Measurements from ENCODE around the gene CAMK2G.

Gene CAMK2G

GRCh38 chr10:73886661-73887293 lies 12.4 kb upstream of the CAMK2G start:
- H3K27ac Mint-ChIP-seq (ENCODE audit: low read depth): no peak overlapping the region
- no peaks in the 10 kb centered on the region for H3K27me3 Mint-ChIP-seq
- H3K36me3 Mint-ChIP-seq (ENCODE audit: insufficient read depth): no peaks in the 10 kb centered on the region
- no peaks in the 10 kb centered on the region for H3K9me3 Mint-ChIP-seq
- DNase-seq (ENCODE audit: low spot score in 2 of 2): no peak
- ATAC-seq (replicated peaks; ENCODE audit: extremely low read depth, poor library complexity, severe bottlenecking): no peak
- H3K4me3 Mint-ChIP-seq: no peak overlapping the region
- H3K4me1 Mint-ChIP-seq: peaks cover 11% of the 10 kb centered on the region

GRCh38 chr10:73886085-73886529 lies 11.8 kb upstream of the CAMK2G start:
- Mint-ChIP-seq H3K4me3 (no peak overlapping the region), H3K36me3 (ENCODE audit: insufficient read depth) (no peaks in the 10 kb centered on the region), H3K4me1 (peaks cover 11% of the 10 kb centered on the region), H3K9me3 (no peaks in the 10 kb centered on the region), H3K27me3 (no peaks in the 10 kb centered on the region), H3K27ac (ENCODE audit: low read depth) (no peak overlapping the region)
- ATAC-seq (replicated peaks; ENCODE audit: extremely low read depth, poor library complexity, severe bottlenecking) (peak; percentile 82), DNase-seq (ENCODE audit: low spot score in 2 of 2) (peak; percentile 45 to 57)

DNA sequence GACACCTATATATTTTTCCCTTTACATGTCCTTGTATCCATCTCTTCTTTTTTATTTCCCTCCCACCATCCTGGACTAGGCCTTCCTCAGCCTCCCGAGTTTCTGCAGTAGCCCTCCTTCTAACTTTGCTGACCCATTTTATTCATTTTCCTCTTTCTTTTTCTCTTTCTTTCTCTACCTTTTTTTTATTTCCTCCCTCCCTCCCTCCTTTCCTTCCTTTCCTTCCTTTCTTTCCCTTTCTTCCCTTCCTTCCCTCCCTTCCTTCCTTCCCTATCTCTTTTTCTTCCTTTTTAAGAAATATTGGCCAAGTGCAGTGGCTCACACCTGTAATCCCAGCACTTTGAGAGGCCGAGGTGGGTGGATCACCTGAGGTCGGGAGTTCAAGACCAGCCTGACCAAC lies 9.7 kb upstream of the CAMK2G start:
- Mint-ChIP-seq H3K36me3 (ENCODE audit: insufficient read depth) (no peaks in the 10 kb centered on the region), H3K9me3 (no peaks in the 10 kb centered on the region), H3K4me1 (peaks cover 23% of the 10 kb centered on the region), H3K27me3 (no peaks in the 10 kb centered on the region), H3K27ac (ENCODE audit: low read depth) (no peak overlapping the region), H3K4me3 (no peak overlapping the region)
- ATAC-seq (replicated peaks; ENCODE audit: extremely low read depth, poor library complexity, severe bottlenecking): no peak
- DNase-seq (ENCODE audit: low spot score in 2 of 2): no peak

- Mint-ChIP-seq H3K9me3 (no peaks in the 10 kb centered on the region), H3K4me1 (peaks cover 22% of the 10 kb centered on the region), H3K27ac (ENCODE audit: low read depth) (no peak overlapping the region), H3K36me3 (ENCODE audit: insufficient read depth) (peaks cover 2% of the 10 kb centered on the region), H3K4me3 (no peak overlapping the region), H3K27me3 (no peaks in the 10 kb centered on the region)
- ATAC-seq (replicated peaks; ENCODE audit: extremely low read depth, poor library complexity, severe bottlenecking) (no peak), DNase-seq (ENCODE audit: low spot score in 2 of 2) (no peak)
These were observed 7.0 kb upstream of the CAMK2G start for GRCh38 chr10:73881221-73881919.

- Mint-ChIP-seq H3K36me3 (ENCODE audit: insufficient read depth) (peaks cover 8% of the 10 kb centered on the region), H3K9me3 (no peaks in the 10 kb centered on the region), H3K4me1 (peaks cover 22% of the 10 kb centered on the region), H3K27me3 (no peaks in the 10 kb centered on the region), H3K27ac (ENCODE audit: low read depth) (peak overlapping the region; percentile 6), H3K4me3 (no peak overlapping the region)
- peak; percentile 90 for ATAC-seq (replicated peaks; ENCODE audit: extremely low read depth, poor library complexity, severe bottlenecking)
- peak; percentile 90 to 94 for DNase-seq (ENCODE audit: low spot score in 2 of 2)
These were observed 5.2 kb upstream of the CAMK2G start for GRCh38 chr10:73879296-73880173.

GRCh38 chr10:73878365-73878764 lies 4.0 kb upstream of the CAMK2G start:
- H3K9me3 Mint-ChIP-seq: no peaks in the 10 kb centered on the region
- H3K27me3 Mint-ChIP-seq: no peaks in the 10 kb centered on the region
- H3K36me3 Mint-ChIP-seq (ENCODE audit: insufficient read depth): peaks cover 9% of the 10 kb centered on the region
- H3K4me3 Mint-ChIP-seq: no peak overlapping the region
- ATAC-seq (replicated peaks; ENCODE audit: extremely low read depth, poor library complexity, severe bottlenecking) (no peak), DNase-seq (ENCODE audit: low spot score in 2 of 2) (no peak)
- peaks cover 22% of the 10 kb centered on the region for H3K4me1 Mint-ChIP-seq
- H3K27ac Mint-ChIP-seq (ENCODE audit: low read depth): no peak overlapping the region

- Mint-ChIP-seq H3K27me3 (no peaks in the 10 kb centered on the region), H3K36me3 (ENCODE audit: insufficient read depth) (peaks cover 15% of the 10 kb centered on the region), H3K4me1 (peaks cover 29% of the 10 kb centered on the region), H3K27ac (ENCODE audit: low read depth) (peak overlapping the region; percentile 79), H3K9me3 (no peaks in the 10 kb centered on the region), H3K4me3 (no peak overlapping the region)
- ATAC-seq (replicated peaks; ENCODE audit: extremely low read depth, poor library complexity, severe bottlenecking) (no peak), DNase-seq (ENCODE audit: low spot score in 2 of 2) (no peak)
These were observed 3.3 kb upstream of the CAMK2G start for GRCh38 chr10:73877533-73878160.

DNA sequence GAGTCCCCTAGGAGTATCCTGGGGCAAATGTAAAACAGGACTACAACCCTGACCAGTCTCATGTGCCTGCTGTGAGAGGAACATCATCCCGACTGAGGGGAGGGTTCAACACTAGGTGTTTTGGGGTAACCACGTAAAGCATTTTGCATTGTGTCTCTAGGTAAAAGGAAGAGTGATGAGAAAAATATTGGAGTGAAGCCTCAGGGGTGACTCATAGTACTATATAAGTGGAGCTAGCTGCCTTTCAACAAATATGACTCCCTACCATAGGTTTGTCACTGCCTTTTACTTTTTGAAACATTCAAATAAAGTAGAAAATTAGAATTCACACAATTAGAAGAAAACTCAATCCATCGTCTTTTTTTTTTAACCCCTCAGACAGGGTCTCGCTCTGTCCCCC lies 2.6 kb upstream of the CAMK2G start:
- H3K4me1 Mint-ChIP-seq: peaks cover 36% of the 10 kb centered on the region

DNA sequence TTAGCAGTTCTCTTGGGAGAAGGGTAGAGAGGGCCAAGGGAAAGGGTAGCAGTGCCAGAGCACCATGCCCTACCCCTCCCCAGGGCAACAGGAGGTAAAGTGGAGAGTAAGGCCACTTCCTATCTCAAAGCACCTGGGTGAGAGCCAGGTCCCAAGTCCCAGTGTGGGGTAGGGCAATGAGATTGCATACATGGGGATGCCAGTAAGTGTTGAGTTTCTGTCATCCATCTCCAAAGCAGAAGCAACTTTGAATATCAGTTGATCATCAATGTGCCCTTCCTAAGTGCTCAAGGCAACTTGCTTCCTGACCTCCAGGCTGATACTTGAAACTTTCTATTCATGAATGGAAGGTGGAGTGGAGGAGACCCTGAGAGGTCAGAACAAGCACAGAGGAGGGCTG lies 2.2 kb upstream of the CAMK2G start:
- H3K27ac Mint-ChIP-seq (ENCODE audit: low read depth): no peak overlapping the region
- H3K36me3 Mint-ChIP-seq (ENCODE audit: insufficient read depth): peaks cover 19% of the 10 kb centered on the region
- ATAC-seq (replicated peaks; ENCODE audit: extremely low read depth, poor library complexity, severe bottlenecking) (no peak), DNase-seq (ENCODE audit: low spot score in 2 of 2) (no peak)
- H3K4me3 Mint-ChIP-seq: no peak overlapping the region
- H3K9me3 Mint-ChIP-seq: no peaks in the 10 kb centered on the region
- H3K27me3 Mint-ChIP-seq: no peaks in the 10 kb centered on the region
- peaks cover 40% of the 10 kb centered on the region for H3K4me1 Mint-ChIP-seq

More for the DNA sequence above, 2.6 kb upstream of the CAMK2G start:
- H3K36me3 Mint-ChIP-seq (ENCODE audit: insufficient read depth): peaks cover 19% of the 10 kb centered on the region
- H3K4me3 Mint-ChIP-seq: no peak overlapping the region
- DNase-seq (ENCODE audit: low spot score in 2 of 2) (no peak), ATAC-seq (replicated peaks; ENCODE audit: extremely low read depth, poor library complexity, severe bottlenecking) (no peak)
- H3K9me3 Mint-ChIP-seq: no peaks in the 10 kb centered on the region
- no peaks in the 10 kb centered on the region for H3K27me3 Mint-ChIP-seq
- H3K27ac Mint-ChIP-seq (ENCODE audit: low read depth): no peak overlapping the region

GRCh38 chr10:73876157-73876556 lies 1.8 kb upstream of the CAMK2G start:
- H3K9me3 Mint-ChIP-seq: no peaks in the 10 kb centered on the region
- no peak overlapping the region for H3K27ac Mint-ChIP-seq (ENCODE audit: low read depth)
- no peak overlapping the region for H3K4me3 Mint-ChIP-seq
- no peaks in the 10 kb centered on the region for H3K27me3 Mint-ChIP-seq
- no peak for ATAC-seq (replicated peaks; ENCODE audit: extremely low read depth, poor library complexity, severe bottlenecking)
- peaks cover 44% of the 10 kb centered on the region for H3K4me1 Mint-ChIP-seq
- peaks cover 19% of the 10 kb centered on the region for H3K36me3 Mint-ChIP-seq (ENCODE audit: insufficient read depth)
- DNase-seq (ENCODE audit: low spot score in 2 of 2): no peak

DNA sequence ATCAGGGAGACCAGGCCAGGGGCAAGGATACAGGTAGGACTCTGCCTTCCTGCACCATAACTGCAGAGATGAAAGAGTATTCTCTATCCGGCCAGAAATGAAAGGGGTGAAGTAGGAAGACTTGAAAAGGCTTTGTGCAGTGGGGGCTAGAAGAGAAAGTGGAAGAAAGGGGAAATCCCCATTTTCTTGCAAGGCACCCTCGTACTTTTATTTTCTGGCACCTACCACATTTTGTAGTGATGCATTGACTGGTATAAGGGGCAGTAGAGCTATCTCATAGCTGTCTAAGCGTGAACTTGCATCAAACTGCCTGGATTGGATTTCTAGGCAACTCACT lies 752 bp upstream of the CAMK2G start:
- ATAC-seq (replicated peaks; ENCODE audit: extremely low read depth, poor library complexity, severe bottlenecking) (peak; percentile 63), DNase-seq (ENCODE audit: low spot score in 2 of 2) (peak in 1 of 2 donors; percentile 58)
- no peaks in the 10 kb centered on the region for H3K9me3 Mint-ChIP-seq
- peaks cover 53% of the 10 kb centered on the region for H3K4me1 Mint-ChIP-seq
- peaks cover 22% of the 10 kb centered on the region for H3K36me3 Mint-ChIP-seq (ENCODE audit: insufficient read depth)
- H3K27ac Mint-ChIP-seq (ENCODE audit: low read depth): peak overlapping the region; percentile 59
- no peaks in the 10 kb centered on the region for H3K27me3 Mint-ChIP-seq
- peak overlapping the region; percentile 79 for H3K4me3 Mint-ChIP-seq

DNA sequence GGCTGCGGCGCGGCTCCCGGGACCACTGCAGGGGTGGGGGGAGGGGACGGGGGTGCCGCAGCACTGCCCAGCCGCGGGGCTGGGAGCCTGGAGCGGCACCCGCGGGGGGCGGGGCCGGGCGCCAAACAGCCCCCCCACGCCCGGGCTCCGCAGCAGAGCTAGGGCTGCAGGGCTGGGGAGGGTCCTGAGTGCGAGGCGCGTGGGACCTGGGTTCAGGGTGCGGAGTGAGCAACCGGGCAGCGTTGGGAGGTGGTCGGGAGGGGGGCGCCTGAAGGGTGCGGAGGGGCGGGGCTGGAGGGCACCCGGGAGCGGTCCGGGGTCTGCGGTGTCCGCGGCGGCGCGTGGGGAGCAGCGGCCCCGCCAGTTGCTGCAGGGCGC lies 528 bp downstream of the CAMK2G start:
- Mint-ChIP-seq H3K4me3 (peak overlapping the region; percentile 79), H3K27me3 (no peaks in the 10 kb centered on the region), H3K36me3 (ENCODE audit: insufficient read depth) (peaks cover 25% of the 10 kb centered on the region), H3K4me1 (peaks cover 47% of the 10 kb centered on the region), H3K27ac (ENCODE audit: low read depth) (no peak overlapping the region), H3K9me3 (no peaks in the 10 kb centered on the region)
- ATAC-seq (replicated peaks; ENCODE audit: extremely low read depth, poor library complexity, severe bottlenecking) (no peak), DNase-seq (ENCODE audit: low spot score in 2 of 2) (no peak)

Data from central memory CD8-positive, alpha-beta T cell (primary cell).